Astrocyte of the cerebellum (primary cell): Measurements from ENCODE around the gene CUX1.

Experiments used
- DNase-seq: peaks from one replicate; pipeline ENCODE4 v3.0.0-alpha.2; 2011; ENCODE audit warnings: low read depth
- H3K4me3 ChIP-seq: 2 replicates; pipeline ENCODE4 v1.5.1; 2011; ENCODE audit warnings: mild to moderate bottlenecking, low read depth, low read length, moderate library complexity
- in situ Hi-C: cut with HindIII; loops from 2 replicates; pipeline ENCODE4 v1.10.0; 2017; ENCODE audit warnings: low sequenced_read_pairs
- TF ChIP-seq, protein P1 (sequence below): IDR thresholded peaks from 2 replicates; pipeline ENCODE4 v1.5.1; 2012; ENCODE audit warnings: low read length, low read depth, moderate library complexity, mild to moderate bottlenecking; ENCODE audit errors: missing control alignments

The CUX1 gene

DNA sequence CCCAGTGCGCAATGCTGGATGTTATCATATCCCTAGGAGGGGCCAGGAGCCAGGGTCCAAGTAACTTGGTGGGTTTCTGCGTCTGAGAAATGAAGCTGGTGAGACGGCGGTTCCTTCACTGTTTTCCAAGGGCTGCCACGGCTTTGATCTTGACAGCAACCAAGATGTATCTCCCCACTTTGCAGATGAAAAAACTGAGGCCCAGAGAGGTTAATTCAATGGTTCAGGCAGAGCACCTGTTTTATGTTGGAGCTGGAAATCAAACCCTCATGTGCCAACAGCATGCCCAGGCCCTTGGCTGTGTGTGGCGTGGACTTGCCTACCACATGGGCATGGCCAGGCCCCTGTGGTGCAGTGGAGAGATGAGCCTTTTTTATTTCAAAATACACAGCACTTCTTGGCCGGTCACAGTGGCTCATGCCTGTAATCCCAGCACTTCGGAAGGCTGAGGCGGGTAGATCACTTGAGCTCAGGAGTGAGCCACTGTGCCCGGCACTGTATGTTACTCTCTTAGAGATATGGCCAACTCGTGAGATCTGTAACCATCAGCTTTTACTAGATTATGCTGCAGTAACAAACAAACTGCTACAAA, 244.0 kb downstream of the CUX1 start:
- DNase-seq, result no peak
- TF ChIP-seq, protein P1, sequence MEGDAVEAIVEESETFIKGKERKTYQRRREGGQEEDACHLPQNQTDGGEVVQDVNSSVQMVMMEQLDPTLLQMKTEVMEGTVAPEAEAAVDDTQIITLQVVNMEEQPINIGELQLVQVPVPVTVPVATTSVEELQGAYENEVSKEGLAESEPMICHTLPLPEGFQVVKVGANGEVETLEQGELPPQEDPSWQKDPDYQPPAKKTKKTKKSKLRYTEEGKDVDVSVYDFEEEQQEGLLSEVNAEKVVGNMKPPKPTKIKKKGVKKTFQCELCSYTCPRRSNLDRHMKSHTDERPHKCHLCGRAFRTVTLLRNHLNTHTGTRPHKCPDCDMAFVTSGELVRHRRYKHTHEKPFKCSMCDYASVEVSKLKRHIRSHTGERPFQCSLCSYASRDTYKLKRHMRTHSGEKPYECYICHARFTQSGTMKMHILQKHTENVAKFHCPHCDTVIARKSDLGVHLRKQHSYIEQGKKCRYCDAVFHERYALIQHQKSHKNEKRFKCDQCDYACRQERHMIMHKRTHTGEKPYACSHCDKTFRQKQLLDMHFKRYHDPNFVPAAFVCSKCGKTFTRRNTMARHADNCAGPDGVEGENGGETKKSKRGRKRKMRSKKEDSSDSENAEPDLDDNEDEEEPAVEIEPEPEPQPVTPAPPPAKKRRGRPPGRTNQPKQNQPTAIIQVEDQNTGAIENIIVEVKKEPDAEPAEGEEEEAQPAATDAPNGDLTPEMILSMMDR, result no peak
- in situ Hi-C loops, result no loop called here
- H3K4me3 ChIP-seq, result no peak overlapping the region

DNA sequence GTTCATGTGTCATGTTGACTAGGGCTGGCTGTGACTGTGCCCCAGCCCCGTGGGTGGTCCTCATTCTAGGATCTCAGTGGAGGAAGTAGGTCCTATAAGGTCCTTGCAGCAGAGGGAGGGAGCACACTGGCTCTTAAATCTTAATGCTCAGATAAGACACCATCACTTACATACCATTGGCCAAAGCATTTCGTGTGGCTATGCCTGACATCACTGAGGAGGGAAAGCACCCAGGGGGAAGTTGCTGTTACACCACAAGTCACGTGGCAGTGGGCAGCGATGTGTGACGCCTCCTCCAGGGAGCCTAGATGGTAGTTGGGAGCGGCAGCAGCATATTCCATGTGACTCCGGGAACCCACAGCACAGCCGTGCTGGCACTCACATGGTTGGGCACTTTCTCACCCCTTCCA, 244.6 kb downstream of the CUX1 start:
- in situ Hi-C loops, result no loop called here
- TF ChIP-seq, protein P1, result no peak
- H3K4me3 ChIP-seq, result no peak overlapping the region
- no peak for DNase-seq

DNA sequence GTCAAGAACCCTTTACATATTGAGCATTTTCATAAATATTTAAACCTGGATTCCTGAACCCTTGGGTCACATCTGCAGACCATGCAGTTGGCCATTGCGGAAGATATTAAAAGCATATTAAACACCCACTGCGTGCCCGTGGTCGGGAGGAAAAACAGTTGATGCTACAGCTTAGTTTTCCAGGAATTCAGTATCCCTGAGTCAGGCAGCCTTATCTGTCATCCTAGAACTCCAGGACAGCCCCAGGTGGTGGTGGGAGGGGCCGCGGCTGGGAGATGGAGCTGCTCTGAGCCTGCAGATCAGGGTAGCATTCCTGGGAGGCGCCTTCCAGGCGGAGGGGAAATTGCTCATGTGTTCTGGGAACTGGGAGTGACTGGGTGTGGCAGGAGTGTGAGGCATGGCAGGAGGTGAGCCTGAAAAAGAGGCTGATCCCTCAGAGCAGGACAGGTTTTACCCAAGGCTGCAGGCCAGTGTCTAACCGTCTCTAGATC, 246.3 kb downstream of the CUX1 start:
- in situ Hi-C loops, result no loop called here
- H3K4me3 ChIP-seq, result no peak overlapping the region
- TF ChIP-seq, protein P1, result no peak
- DNase-seq, result no peak

DNA sequence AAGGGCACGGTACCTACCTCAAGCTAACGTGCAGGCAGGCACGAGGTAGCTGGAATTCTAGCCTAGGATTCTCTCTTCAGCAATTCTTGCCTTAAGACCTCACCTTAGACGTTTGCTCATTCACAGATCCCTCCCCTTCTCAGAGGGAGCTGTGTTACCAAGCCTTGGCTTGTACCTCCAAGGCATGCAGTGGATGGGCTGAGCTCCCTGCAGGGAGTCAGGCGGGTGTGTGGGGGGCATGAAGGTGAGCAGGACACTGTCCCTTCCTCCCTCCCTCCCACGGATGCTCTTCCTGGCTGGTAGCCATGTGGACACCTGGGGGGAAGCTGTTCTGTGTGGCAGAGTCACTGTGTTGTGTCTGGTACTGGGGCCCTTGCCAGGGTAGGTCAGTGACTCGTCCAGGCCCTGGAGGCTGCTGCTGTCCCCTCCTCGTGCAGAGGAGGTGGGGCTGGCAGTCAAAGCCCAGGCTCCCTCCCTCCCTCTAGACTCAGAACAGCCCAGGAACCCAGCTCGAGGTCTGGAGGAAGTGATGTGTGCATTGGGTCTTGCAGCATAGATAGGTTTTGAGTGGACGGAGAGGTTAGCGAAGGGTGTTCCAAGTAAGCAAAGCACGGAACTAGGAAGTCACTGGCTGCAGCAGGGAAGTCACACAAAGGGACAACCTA, 247.1 kb downstream of the CUX1 start:
- no peak for DNase-seq
- H3K4me3 ChIP-seq, result no peak overlapping the region
- TF ChIP-seq, protein P1, result no peak
- in situ Hi-C loops, result no loop called here

DNA sequence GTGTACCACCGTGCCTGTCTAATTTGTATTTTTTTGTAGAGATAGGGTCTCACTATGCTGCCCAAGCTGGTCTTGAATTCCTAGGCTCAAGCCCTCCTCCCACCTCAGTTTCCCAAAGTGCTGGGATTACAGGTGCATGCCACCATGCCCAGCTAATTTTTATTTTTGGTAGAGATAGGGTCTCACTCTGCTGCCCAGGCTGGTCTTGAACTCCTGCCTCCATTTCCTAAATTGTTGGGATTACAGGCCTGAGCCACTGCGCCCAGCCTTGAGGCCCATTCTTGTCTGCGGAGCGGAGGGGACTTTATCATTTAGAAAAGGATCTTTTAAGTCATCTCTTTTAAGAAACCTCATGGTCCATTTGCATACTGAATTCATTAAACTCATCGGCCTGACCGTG, 247.8 kb downstream of the CUX1 start:
- in situ Hi-C loops, result no loop called here
- no peak overlapping the region for H3K4me3 ChIP-seq
- DNase-seq, result no peak
- TF ChIP-seq, protein P1, result no peak

DNA sequence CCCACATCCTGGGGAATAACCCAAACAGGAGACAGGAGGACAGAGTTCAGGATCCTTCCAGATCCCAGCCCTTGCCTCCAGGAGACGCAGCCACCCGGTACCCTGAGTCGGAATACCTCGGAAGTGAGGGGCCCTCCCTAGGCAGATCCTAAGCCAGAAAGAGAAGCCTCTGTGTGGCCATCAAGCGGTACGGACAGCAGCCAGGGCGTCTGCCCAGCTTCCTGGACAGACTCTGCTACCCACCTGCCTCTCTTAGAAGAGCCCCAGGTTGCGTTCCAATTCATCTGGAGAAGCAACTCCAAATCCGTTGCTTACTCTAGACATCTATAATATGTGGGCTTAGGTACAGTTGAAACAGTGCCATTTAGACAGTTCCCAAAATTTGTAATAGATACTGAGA, 249.1 kb downstream of the CUX1 start:
- TF ChIP-seq, protein P1, result no peak
- no peak for DNase-seq
- in situ Hi-C loops, result no loop called here
- H3K4me3 ChIP-seq, result no peak overlapping the region
